ENCODE results near the gene DIPK1A.

GRCh38 chr1:92952714-92953113, 8.5 kb downstream of the DIPK1A start:
- TF ChIP-seq CTCF (conservative IDR thresholded peaks at IDR 0.05) (no peak), EZH2 (IDR thresholded peaks at IDR 0.05; ENCODE audit: low read depth) (no peak)

Data from PC-9 (cell line).